Heart right ventricle (tissue), 16 donors: Measurements from ENCODE around the gene GPX5. TPM values are rescaled to one million over a fixed set of nuclear protein-coding genes. Genes with fewer than 3 reads are reported as not detected.
"Not testable (repeated sequence)": the region's sequence is repeated elsewhere in the genome, so short reads cannot be mapped to it uniquely, and the experiment has no call there.

Experiments
- ATAC-seq, 8 donors: fragments of 200-7000 bp; cut with Tn5 transposase; one replicate each; pipeline ENCODE4 v1.9.1; 2020; ENCODE audit warnings: mild to moderate bottlenecking in 8 of 8, moderate library complexity in 8 of 8, moderate number of reproducible peaks in 1 of 8
- DNase-seq, 2 donors: peaks; one replicate each; pipeline ENCODE4 v3.0.0-alpha.2; 2020
- H3K27ac ChIP-seq, 10 donors: fragments of 200-600 bp; sonication (generic) in 2 of 10; one replicate each; pipeline versions ENCODE4 v1.5.0 to v1.8.0; 2020 to 2022; ENCODE audit warnings: mild to moderate bottlenecking in 3 of 10
- H3K27me3 ChIP-seq, 7 donors: fragments of 200-600 bp; one replicate each; pipeline ENCODE4 v1.8.0; 2021 to 2022; ENCODE audit warnings: mild to moderate bottlenecking in 2 of 7
- H3K36me3 ChIP-seq, 9 donors: fragments of 200-600 bp; sonication (generic) in 1 of 9; one replicate each; pipeline versions ENCODE4 v1.5.0 to v1.8.0; 2020 to 2022; ENCODE audit warnings: mild to moderate bottlenecking in 2 of 9
- H3K4me1 ChIP-seq, 9 donors: fragments of 200-600 bp; sonication (generic) in 1 of 9; one replicate each; pipeline versions ENCODE4 v1.5.0 to v1.8.0; 2020 to 2022; ENCODE audit warnings: mild to moderate bottlenecking in 4 of 9
- H3K4me3 ChIP-seq, 10 donors: fragments of 200-600 bp; sonication (generic) in 2 of 10; one replicate each; pipeline versions ENCODE4 v1.5.0 to v1.8.0; 2020 to 2022; ENCODE audit warnings: mild to moderate bottlenecking in 7 of 10, moderate library complexity in 2 of 10
- H3K9me3 ChIP-seq, 11 donors: fragments of 200-600 bp in 10 of 11; sonication (generic) in 2 of 11; one replicate each; pipeline versions ENCODE4 v1.5.0 to v1.8.0; 2013 to 2022; ENCODE audit warnings: mild to moderate bottlenecking in 2 of 11, control low read depth in 1 of 11, moderate library complexity in 1 of 11
- WGBS, 2 donors: extraction: QIAGEN DNeasy Blood & Tissue Kit; methylation state at CpG; one replicate each; pipeline ENCODE4 v1.1.7; 2013; ENCODE audit warnings: inconsistent platforms in 1 of 2; 5-methylcytosine and 5-hydroxymethylcytosine counted together
- intact Hi-C, 10 donors: fragments of 100-400 bp; cut with DNase I; formaldehyde crosslinking; loops; one replicate each; pipeline versions ENCODE4 v1.11.1 to v1.14.2; 2022
- polyA plus RNA-seq, 2 donors: library from polyadenylated mRNA; stranded (reverse); fragments of 200-250 nt; gene quantifications; one replicate each; pipeline ENCODE4 v1.2.3, GENCODE V29; 2013
- total RNA-seq, 10 donors: library from RNA; stranded (reverse); fragmentation: NEBNext Ultra II Directional in 3 of 10; extraction: Animal tissue kit (Norgen Biotek cat#: 25700) in 3 of 10; gene quantifications; one replicate each; pipeline versions ENCODE4 v1.2.1 to v1.2.4, GENCODE V29; 2021 to 2023
- TF ChIP-seq, protein P1 (sequence below), 9 donors: fragments of 200-600 bp; sonication (generic) in 2 of 9; IDR thresholded peaks; one replicate each; pipeline versions ENCODE4 v1.5.0 to v1.8.0; 2021 to 2022; ENCODE audit warnings: antibody characterized with exemption in 9 of 9, mild to moderate bottlenecking in 5 of 9, moderate library complexity in 1 of 9
- donor health status: Arrhythmogenic right ventricular cardiomyopathy.
- donor health status: ischemic (EF 13 %, LVEDD 7.1; RV severe dilation, severe dysfunction).
- donor health status: healthy with polysubstance abuse.
- donor health status: DM: no; HTN: yes; CAD: no.
- donor health status: DM: no; HTN: no; CAD: no.
- donor health status: ischemic (EF 25% LVEDD 6.9; RV normal size, moderate dysfunction).
- donor health status: ischemic (EF 25% LVEDD 5.7; RV mildly dilated, moderate dysfunction).
- donor health status: healthy.
- donor health status: DM: yes; HTN: yes; CAD: no.
- donor health status: Ischemic cardiomyopathy.
- donor health status: ischemic (EF 35%, LVEDD 5.7; RV mildly dilated, moderate dysfunction).
- donor health status: nonischemic (EF 11% LVEDD 7.7; RV severe dilation, severe dysfunction).
- donor health status: DM: yes; HTN: yes; CAD: no.
- donor health status: PGD.
- donor health status: ischemic (EF 29% LVEDD 5.4; RV normal size, mild dysfunction).
- donor health status: nonischemic (EF 23%, LVEDD 6.1; RV moderate dilation, normal function).

GPX5 gene
- total and polyA plus RNA-seq, 12 donors = not detected

DNA sequence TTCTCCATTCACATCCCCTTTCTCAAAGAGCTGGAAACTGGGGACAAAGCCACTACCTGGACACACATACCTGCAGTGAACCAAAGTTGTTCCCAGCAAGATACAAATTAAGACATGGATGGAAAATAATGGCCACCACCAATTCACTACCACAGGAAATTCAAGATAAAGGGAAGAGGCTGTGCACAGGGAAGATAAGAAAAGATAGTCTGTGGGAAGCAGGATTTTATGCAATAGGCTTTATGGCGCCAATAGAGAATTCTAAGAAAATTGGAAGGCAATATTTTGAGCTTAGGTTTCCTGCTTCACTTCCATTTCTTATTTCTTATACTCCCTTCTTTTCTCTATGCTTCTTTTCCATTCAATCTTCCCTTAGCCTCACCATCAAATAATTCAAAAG, 19.9 kb upstream of the GPX5 start:
- 65 to 88% methylated on average over 1 of the region's 1 CpG for WGBS, 2 donors
- no peak for ATAC-seq
- TF ChIP-seq, protein P1, sequence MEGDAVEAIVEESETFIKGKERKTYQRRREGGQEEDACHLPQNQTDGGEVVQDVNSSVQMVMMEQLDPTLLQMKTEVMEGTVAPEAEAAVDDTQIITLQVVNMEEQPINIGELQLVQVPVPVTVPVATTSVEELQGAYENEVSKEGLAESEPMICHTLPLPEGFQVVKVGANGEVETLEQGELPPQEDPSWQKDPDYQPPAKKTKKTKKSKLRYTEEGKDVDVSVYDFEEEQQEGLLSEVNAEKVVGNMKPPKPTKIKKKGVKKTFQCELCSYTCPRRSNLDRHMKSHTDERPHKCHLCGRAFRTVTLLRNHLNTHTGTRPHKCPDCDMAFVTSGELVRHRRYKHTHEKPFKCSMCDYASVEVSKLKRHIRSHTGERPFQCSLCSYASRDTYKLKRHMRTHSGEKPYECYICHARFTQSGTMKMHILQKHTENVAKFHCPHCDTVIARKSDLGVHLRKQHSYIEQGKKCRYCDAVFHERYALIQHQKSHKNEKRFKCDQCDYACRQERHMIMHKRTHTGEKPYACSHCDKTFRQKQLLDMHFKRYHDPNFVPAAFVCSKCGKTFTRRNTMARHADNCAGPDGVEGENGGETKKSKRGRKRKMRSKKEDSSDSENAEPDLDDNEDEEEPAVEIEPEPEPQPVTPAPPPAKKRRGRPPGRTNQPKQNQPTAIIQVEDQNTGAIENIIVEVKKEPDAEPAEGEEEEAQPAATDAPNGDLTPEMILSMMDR (IDR thresholded peaks at IDR 0.05) = no peak
- Histone ChIP-seq H3K36me3 (no peaks in the 10 kb centered on the region), H3K9me3 (no peaks in the 10 kb centered on the region), H3K4me1 (no peaks in the 10 kb centered on the region), H3K27ac (no peak overlapping the region), H3K27me3 (peaks cover 0 to 25% (median 0%) of the 10 kb centered on the region in 7 donors), H3K4me3 (no peak overlapping the region)
- intact Hi-C loops = no loop called here
- DNase-seq = no peak

DNA sequence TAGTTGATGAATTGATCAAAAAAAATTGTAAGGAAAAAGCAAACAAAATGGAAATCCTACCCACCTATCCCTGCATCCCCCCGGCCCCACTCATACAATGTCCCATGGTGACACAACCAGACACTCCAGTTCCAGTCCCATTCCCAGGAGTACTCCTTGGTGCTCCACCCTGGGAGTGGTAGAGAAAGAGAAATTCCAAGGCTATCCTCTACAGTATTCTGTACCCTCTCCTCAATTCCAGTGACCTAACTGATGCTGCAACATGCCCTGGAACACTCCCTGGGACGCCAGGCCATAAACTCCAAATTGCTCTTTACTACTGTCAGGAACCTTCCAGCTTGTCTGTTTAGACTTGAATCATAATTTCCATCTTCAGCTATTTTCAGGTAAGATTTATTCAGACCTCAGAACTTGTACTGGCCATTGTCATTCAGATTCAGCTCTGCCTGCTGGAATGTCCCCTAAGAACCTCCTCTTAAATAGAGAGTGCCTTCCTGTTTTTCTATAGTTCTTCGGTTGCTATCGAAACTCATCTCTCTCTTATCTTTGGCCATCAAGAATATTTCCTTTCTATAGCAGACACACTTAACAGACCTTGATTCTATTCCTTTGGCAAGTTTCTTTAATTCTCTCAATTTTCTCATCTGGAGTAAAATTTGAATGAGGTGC, 18.7 kb upstream of the GPX5 start:
- H3K27ac ChIP-seq = no peak overlapping the region
- DNase-seq (no peak), ATAC-seq (no peak)
- 65 to 67% methylated on average over 4 of the region's 4 CpGs for whole genome bisulfite sequencing, 2 donors
- no peaks in the 10 kb centered on the region for H3K9me3 ChIP-seq
- no peaks in the 10 kb centered on the region for H3K4me1 ChIP-seq
- intact Hi-C loops = no loop called here
- H3K36me3 ChIP-seq = no peaks in the 10 kb centered on the region
- TF ChIP-seq, protein P1 (IDR thresholded peaks at IDR 0.05) = no peak
- H3K4me3 ChIP-seq = no peak overlapping the region
- peaks cover 0 to 27% (median 0%) of the 10 kb centered on the region in 7 donors for H3K27me3 ChIP-seq

DNA sequence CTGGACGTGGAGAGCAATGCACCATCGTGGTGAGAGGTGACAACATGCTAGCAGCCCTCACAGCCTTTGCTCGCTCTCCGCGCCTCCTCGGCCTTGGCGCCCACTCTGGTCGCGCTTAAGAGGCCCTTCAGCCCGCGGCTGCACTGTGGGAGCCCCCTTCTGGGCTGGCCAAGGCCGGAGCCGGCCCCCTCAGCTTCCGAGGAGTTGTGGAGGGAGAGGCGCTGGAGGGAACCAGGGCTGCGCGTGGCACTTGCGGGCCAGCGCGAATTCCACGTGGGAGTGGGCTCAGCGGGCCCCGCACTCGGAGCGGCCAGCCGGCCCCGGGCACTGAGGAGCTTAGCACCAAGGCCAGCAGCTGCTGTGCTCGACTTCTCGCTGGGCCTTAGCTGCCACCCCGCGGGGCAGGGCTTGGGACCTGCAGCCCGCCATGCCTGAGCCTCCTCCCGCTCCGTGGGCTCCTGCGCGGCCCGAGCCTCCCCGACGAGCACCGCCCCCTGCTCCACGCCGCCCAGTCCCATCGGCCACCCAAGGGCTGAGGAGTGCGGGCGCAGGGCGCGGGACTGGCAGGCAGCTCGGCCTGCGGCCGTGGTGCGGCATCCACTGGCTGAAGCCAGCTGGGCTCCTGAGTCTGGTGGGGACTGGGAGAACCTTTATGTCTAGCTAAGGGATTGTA, 13.9 kb upstream of the GPX5 start:
- no peak for ATAC-seq
- DNase-seq = no peak
- intact Hi-C loops = no loop called here
- Histone ChIP-seq H3K27me3 (peaks cover 0 to 41% (median 9%) of the 10 kb centered on the region in 7 donors), H3K4me1 (no peaks in the 10 kb centered on the region), H3K36me3 (no peaks in the 10 kb centered on the region), H3K9me3 (no peaks in the 10 kb centered on the region), H3K27ac (no peak overlapping the region), H3K4me3 (no peak overlapping the region)
- TF ChIP-seq, protein P1 (IDR thresholded peaks at IDR 0.05) = no peak
- 95 to 96% methylated on average over 51 of the region's 51 CpGs for WGBS, 2 donors

DNA sequence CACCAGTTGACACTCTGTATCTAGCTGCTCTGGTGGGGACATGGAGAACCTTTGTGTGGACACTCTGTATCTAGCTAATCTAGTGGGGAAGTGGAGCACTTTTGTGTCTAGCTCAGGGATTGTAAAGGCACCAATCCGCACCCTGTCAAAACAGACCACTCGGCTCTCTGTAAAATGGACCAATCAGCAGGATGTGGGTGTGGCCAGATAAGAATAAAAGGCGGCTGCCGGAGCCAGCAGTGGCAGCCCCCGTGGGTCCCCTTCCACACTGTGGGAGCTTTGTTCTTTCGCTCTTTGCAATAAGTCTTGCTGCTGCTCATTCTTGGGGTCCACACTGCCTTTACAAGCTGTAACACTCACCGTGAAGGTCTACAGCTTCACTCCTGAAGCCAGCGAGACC, 13.3 kb upstream of the GPX5 start:
- ATAC-seq, H3K4me1 ChIP-seq, H3K4me3 ChIP-seq, intact Hi-C loops, H3K9me3 ChIP-seq, H3K27ac ChIP-seq, DNase-seq, H3K36me3 ChIP-seq: not testable (repeated sequence)
- peaks cover 0 to 45% (median 12%) of the 10 kb centered on the region in 7 donors for H3K27me3 ChIP-seq
- 79 to 82% methylated on average over 8 of the region's 8 CpGs for WGBS, 2 donors

DNA sequence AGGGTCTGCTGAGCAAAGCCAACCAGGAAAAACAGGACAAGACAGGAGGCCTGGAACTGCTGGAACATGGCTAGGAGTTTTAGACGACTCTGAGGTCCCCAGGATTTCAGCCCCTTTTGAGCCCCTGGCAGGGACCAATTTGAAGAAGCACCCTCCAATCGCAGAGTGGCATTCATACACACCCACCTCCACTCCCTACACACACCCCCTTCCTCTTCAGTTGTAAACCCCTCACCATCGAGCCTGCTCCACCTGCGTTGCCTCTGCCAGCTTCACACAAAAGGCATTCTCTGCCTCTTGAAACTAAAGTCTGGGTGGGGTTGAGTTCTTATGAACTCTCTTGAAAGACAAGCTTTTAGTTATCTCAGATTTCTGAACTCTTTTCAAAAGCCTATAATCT, 10.0 kb upstream of the GPX5 start, which contains the start of gene GPX6:
Gene GPX6, minus strand, starts transcription at position 118 of the 400 bp plus-strand sequence. Its CDS starts 50 bp downstream, at position 68.
- 54 to 62% methylated on average over 4 of the region's 4 CpGs for WGBS, 2 donors
- no peaks in the 10 kb centered on the region for H3K9me3 ChIP-seq
- no peak within 1 kb of the TSS for H3K27ac ChIP-seq
- TF ChIP-seq, protein P1 (IDR thresholded peaks at IDR 0.05) = no peak
- no peak for ATAC-seq
- intact Hi-C loops = no loop called here
- no peaks in the 10 kb centered on the region for H3K4me1 ChIP-seq
- H3K4me3 ChIP-seq = no peak within 1 kb of the TSS
- H3K36me3 ChIP-seq = no peaks in the 10 kb centered on the region
- peaks cover 0 to 47% (median 12%) of the 10 kb centered on the region in 7 donors for H3K27me3 ChIP-seq
- DNase-seq = no peak
